NCI-H1417 treated with DMSO at 0.1 percent for 48 hours (cell line): ENCODE results near the gene CPT1A.

Experiments
- DNase-seq: peaks from one replicate; lab custom pipeline; 2025; lab: John Stamatoyannopoulos, UW

The CPT1A gene

DNA sequence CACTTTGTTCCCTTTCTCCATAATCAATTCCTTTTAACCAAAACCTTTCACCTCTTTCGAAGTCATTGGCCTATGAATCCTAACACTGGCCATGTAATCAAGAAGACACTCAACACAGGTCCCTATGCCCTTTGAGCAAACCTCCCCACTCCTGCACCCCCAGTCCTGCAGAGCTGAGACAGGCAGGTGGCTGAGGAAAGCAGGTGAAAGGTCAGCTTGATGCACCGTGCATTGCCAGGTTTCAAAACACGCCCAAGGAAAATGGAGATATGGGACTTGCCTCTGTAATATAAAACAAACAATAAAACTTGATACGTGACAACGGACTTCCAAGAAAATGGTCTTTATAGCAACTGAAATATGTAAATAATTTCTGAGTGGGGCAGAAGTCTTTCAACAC is 10.6 kb downstream of the CPT1A start:
- no peak for DNase-seq

DNA sequence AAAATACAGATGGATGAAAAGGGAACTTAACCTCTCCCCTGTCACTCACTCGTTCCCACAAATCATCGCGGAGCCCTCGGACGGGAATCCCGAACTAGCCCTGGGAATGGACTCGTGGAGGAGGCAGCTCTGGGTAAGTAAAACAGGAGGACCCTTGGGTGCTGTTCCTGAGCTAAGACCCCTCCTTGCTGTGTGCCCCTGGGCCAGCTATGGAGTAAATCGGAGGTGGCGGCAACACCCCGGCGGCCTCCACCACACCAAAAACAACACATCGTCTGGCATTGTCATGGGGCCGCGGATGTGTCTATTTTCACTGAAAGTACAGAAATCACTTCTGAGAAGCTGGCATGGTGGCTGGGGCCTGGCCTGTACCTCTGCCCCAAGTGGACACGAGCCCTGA is 12.1 kb downstream of the CPT1A start:
- no peak for DNase-seq

DNA sequence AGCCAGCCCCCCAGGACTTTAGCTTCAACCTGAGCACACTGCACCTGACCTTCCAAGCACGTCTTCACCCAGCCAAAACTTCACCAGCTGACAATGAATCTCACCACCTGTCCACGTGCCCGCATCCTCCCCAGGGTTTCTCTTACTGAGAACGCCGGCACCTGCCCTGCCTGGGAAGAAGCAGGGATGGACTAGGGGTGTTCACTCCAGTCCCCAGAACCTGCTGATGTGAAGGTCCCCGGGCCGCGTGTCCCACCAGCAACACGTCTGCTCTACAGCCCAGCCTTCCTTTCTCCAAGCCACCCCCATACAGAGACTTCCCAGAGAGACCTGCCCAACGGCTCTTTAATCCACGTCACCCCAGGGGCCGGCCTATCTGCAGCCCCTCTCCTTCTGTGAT is 12.8 kb downstream of the CPT1A start:
- DNase-seq = no peak

DNA sequence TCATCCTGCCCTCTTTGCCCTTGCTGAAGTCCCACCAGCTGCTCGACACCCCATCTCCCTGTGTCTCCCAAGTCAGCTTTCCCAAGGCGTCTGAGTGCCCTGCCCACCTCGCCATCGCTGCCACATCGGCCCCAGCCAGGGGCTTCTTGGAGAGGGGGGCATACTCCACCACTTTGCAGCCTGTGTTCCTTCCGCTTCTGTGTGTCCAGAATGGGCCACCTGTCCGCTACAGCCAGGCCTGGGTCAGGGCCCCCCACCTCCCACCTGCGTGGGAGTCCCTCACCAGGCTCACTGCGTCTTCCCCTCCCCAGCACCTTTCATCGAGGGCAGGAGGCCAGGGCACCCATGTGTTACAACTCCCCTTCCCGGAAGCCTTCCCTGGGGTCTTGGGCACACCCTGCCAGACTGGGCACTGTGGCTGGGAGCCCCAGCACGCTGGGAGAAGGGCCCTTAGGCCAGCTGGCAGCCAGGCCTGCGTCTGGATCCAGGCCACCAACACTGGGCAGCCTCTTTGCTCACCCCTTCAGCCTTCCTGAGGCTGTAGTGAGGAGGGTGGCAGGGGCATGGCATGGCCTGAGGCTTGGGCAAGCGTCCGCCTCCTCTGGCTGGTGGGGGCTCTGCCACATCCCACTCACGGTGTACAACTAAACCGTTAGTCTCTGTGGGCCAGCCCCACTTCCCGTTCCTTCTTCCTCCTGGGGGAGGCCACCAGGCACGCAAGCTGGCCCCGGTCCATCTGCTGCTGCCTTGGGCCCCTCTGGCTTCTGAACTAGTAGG is 13.4 kb downstream of the CPT1A start:
- DNase-seq = no peak

DNA sequence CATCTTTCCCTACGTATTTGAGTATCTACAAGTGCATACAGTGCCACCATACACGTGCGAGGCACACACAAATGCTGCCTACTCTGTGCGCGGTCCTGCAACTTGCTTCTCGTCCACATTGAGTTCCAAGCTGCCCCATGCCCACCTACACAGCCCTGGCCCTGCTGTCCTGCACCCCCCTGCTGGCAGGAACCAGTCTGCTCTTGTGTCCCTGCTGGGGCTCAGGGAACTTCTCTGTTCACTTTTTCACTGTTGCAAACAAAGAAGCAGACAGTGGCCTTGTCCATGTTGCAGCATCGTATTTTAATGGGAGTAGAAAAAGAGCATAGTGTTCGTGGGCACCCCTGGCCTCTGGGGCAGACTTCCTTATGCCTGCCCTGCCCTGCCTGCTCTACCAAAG is 14.0 kb downstream of the CPT1A start:
- no peak for DNase-seq

DNA sequence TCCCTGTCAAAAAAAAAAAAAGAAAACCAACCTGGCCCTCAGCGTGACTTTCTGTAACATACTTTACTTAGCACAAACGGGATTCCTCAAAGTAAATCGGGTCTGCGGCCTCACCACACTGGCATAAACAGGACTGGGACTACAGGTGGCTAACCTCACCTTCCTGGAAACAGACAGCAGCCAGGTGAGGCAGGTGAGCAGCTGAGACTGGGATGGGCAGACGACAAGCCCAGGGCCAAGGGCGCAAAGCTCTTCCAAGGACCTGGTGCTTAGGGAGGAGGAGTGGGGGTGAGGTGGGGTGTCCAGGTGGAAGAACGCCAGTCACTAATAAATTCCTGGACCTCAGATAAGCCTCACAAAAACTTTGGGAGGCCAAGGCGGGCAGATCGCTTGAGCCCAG is 15.0 kb downstream of the CPT1A start:
- DNase-seq = no peak

DNA sequence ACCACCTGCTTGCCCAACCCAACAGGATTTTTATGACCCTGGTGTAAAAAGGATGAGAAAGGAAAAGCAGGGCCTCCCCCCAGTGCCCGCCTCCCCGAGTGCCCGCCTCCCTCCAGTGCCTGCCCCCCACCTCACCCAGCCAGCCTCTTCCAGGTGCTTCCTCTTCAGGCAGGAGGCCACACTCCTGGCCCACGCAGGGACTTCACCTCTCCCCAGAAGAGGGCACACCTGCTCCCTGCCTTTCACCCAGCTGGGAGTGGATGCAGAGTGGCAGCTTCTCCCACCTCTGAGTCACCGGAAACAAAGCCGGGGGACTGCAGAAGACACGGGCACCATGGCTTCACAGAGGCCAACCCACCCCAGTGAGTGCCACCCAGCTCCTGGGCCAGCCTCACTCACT is 16.1 kb downstream of the CPT1A start:
- DNase-seq = no peak

DNA sequence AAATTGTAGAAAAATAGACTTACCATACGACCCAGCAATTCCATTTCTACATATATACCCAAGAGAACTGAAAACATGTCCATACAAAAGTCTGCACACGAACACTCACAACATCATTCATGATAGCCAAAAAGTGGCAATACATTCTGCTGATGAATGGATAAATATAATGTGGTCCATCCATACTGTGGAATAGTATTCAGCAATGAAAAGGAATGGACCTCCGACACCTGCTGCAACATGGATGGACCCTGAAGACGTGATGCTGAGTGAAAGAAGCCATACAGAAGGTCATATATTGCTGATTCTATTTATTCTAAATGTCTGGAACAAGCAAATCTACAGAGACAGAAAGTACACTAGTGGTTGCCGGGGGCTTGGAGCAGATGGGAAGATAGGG is 19.2 kb downstream of the CPT1A start:
- DNase-seq = no peak

DNA sequence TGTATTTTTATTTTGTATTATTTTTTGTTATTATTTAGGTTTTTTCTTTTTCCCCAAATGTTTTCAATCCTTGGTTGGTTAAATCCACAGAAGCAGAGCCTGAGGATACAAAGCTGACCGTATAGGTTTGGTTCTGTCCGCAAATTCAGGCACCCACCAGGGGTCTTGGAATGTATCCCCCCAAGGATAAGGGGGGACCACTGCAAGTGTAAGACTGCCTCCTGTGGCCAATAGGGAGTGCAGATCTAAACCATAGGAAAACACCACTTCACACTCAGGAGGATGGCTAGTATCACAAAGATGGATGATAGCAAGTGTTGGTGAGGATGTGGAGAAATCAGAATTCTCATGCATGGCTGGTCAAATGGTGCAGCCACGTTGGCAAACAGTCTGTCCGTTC is 20.0 kb downstream of the CPT1A start:
- no peak for DNase-seq

DNA sequence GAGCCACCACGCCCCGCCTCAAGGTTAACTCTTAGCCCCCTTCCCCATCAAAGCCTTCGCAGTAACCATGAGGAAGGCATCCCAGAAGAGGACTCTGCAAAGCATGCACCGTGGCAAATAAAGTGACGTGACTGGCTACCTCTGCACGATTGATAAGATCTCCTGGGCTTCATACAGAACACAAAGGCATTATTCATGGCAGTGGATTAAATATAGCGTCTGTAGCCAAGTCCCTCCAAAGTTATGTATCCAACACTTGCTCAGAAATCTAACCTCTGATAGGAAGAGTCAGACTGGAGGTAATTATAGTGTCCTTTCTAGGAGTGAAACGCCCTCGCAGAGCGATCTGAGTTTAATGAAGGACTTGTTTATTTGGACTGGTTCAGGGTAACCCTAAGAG is 22.4 kb downstream of the CPT1A start:
- DNase-seq = no peak

DNA sequence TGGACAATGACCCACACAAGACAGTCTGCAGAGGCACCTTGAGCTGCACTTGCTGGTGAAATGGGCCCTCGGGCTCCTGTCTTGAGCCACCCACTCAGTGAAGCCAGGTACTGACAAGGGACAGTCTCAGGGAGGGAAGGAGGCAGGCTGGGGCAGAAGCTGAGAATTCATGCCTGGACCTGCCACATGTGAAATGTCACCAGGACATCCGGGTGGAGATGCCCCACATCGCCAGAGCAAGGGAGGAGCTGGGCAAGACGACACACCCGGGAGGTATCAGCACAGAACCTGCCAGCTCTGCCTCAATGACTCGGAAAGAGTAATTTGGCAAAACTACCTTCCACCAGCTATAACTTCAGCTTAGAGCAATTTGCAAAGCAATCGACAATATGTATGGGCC is 23.5 kb downstream of the CPT1A start:
- DNase-seq = no peak

DNA sequence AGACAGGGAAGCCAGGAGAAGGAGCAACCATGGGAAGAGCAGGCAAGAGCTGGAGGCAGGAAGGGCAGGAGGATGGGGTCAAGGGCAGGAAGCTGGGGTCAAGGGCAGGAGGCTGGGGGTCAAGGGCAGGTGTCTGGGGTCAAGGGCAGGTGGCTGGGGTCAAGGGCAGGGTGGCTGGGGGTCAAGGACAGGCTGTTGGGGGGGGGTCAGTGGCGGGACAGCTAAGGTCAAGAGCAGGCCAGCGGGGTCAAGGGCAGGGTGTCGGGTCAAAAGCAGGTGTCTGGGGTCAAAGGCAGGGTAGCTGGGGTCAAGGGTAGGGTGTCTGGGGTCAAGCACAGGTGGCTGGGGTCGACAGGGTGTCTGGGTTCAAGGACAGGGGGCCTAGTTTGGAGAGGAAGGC is 24.2 kb downstream of the CPT1A start:
- DNase-seq = no peak

DNA sequence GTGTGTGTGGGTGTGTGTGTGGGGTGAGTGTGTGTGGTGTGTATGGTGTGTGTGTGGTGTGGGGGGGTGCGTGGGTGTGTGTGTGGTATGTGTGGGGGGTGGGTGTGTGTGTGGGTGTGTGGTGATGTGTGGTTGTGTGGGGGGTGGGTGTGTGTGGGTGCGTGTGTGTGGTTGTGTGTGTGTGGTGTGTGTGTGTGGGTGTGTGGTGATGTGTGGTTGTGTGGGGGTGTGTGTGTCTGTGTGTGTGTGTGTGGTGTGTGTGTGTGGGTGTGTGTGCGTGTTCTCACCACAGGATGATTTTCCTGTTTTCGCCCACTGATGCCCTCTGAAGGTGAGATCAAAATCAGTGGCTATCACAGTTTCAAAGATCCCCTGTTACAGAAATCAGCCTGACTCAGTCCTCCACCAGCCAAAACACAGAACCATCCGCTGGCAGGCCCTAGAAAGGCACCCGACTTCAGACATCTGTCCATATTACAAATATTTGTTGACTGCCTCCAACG is 24.7 kb downstream of the CPT1A start:
- no peak for DNase-seq

DNA sequence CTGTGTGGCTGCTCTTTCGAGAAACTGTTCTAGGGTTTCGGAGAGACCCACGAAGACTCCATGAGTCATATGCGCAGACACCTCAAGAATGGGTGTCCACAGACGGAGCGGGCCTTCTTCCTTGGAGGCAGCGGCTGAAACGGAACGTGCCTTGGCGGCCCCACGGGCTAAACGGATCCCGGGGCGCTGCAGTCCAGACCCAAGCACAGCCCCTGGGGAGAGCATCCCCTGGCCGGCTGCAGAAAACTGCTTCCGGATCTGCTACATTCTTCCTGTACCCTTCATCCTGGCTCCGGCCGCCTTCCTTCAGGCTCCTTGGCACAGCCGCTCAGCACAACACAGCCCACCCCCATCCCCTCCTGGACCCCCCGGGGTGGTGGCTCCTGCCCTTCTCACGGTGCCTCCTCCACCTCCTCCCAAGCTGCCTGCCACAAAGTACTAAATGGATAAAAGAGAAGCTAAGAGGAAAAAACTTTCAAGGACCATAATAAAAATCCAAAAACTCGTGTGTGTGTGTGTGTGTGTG is 25.4 kb downstream of the CPT1A start:
- no peak for DNase-seq

DNA sequence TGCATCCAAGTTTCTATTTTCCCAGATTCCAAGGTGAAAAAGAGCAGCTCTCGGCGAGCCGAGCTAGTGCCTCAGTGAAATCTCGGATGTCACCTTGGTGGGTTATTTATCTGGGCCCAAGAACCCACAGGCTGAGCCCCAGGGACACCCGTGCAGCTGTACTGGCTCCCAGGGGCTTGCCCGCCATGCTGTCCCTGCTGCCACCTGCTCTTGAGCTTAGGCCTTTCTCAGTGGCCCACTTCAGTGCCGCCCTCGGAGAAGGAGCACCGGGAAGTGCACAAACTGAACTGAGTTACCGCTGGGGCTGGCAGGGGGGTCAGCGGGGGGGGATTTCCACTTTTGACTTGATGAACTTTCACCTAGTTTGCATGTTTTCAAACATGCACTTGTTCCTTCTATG is 27.9 kb downstream of the CPT1A start:
- DNase-seq = no peak

DNA sequence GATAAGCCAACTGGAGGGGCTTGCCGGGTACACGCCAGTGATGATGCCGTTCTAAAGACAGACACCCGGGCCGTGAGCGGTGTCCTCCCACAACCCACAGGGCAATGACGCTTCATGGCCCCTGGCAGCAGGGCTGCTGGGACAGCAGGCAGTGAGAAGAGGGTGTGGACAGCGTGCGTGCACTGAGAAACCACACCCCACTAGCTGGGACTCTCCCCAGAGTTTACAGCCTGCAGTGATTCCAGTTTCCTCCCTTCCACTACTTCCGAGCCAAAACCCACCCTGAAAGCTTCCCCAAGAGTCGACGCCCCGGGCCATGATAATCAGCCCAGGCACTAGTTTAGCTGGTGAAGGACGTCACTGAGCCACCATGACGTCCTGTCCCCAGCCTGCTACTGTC is 29.2 kb downstream of the CPT1A start:
- DNase-seq = no peak

DNA sequence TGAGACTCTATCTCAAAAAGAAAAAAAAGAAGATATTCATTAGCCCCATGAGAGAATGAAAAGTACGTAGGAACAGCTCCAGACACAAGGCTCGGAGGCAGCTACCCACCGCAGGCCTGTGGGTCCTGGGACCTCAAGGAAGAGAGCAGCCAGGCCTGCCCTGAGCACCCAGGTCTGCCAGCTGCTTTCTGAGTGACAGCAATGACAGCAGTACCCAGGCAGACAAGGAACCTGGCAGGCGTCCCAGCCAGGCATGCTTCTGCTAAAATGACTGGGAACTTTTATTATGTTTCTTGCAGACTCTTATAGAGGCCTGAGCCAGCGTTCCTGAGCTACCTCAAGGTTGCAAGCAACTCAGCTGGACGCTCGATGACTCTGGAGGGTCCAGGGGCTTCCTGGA is 31.6 kb downstream of the CPT1A start:
- no peak for DNase-seq

DNA sequence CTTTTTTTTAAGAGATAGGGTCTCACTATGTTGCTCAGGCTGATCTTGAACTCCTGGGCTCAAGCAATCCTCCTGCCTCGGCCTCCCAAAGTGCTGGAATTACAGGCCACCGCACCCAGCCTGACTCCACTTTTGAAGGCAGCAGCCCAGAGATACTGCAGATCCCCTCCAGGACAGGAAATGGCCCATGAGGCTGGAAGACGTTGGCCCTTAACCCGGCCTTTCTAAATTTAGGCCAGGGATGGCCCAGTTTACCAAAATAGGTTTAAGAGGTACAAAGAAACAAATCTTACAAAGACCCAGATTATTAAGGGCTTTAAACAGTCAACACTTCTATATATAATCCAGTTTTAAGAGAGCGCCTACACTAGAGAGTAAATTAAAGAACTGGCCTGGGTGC is 32.2 kb downstream of the CPT1A start:
- DNase-seq = no peak

DNA sequence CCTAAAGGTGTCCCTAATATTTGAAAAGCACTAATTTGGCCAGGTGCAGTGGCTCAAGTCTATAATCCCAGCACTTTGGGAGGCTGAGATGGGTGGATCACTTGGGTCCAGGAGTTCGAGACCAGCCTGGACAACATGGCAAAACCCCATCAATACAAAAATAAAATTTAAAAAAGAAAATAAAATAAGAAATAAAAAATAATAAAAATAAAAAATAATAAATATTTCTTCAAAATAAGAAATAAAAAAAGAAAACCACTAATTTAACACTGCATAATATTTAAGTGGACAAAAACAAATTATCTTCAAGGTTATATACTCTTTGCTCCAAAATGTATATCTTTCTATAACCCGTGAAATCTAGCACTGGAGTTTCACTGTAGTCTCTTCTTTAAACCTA is 32.9 kb downstream of the CPT1A start:
- no peak for DNase-seq

DNA sequence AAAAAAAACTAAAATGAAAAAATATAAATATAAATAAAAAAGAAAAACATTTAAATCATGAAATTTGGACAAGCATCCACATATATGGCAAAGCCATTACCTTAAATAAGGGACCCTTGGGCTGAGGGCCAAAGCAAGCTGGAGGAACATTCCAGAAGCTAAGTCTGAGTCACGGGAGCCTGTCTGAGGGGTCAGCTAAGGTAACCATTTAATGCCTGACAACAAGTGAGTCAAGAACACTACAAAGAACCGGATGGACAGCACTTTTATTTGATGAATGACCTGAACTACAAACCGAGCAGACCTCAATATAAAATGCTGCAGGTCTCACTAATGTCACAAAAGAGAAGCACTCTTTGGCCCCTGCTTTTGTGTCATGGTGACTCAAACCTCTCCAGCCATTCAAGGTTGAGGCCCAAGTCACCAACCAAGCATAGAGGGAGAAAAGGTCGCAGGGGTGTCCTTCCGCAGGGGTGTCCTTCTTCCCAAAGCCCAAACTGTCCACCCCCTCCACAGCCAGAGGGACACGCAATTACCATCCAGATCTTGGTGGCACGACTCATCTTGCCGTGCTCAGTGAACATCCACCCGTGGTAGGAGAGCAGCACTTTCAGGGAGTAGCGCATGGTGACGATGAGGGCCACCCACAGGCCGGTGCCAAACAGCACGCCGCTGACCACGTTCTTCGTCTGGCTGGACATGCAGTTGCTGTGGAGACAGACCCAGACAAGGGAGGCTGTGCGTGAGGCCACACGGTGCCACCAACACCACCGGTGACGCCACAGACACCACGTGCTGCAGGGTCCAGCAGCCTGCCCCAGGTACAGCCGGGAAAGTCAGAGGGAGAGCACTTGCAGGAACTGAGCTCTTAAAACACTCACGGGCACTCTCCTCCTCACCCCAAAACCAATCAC is 34.5 kb downstream of the CPT1A start:
- no peak for DNase-seq

DNA sequence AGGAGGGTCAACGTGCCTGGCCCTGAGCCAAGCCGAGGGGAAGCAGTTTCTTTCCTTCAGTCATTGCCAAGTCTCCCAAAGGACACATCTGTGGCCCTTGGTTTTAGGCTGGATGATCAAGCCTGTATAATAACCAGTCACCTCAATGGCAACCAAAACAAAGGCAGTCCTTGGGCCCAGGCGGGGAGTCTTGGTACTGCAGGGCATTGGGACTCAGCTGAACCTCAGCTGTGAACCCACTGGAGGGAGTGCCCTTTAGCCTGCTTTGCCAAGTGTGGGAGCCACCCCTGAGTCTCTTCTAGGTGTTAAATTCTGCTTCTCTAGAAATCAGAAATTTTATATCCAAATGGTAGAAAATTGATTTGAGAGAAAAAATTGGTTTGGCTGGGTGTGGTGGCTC is 36.9 kb downstream of the CPT1A start:
- DNase-seq = no peak

DNA sequence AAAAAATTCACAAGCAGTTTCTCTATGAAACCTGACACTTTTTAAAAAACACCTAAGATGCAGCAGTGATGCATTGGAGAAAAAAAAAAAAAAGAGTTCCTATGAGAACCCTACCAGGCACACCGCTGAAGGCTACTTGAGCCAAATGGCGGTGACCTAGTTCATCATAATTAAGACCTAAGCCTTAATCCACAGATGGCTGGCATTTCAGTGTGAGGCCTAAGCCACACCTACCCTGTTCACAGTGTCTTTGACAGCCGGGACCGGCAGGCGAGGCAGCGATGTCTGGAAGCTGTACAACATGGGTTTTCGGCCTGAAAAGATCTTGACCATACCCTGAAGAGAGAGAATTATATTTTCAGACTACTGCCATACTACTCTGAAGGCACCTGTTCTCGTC is 38.0 kb downstream of the CPT1A start:
- DNase-seq = no peak

DNA sequence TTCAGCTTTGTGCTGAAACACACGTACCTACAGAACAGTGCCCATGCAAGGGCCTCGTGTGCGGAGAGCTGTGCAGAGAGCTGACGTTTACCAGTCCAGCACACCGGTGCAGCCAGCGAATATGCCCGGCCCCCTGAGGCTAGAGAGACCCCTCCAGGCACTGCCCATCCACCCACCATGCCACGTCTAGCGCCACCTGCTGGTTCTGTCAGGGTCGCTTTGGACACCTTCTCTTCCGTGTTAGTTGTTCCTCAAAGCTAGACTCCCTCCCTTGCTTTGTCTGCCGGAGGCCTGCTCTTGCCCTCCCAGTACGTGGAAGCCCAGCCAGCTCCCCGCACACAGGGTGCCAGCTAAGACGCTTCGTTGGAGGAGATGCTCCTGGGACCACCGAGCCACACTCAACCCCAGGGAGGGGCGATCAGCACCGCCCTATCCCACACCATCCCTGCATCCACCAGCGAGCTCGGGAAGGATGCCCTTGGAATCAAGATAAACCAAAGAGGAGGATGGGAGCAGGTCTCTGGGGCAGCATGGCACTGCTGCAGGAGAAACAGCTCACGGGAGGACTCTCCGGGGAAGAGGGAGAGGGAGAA is 43.4 kb downstream of the CPT1A start:
- no peak for DNase-seq
